GM12875 (cell line): ENCODE data around the gene C1orf105.

ENCODE experiments used
- H3K4me3 ChIP-seq: one replicate; pipeline ENCODE4 v1.5.1; 2011; ENCODE audit warnings: low read depth, low read length, control low read depth
- TF ChIP-seq, protein P1 (sequence below): IDR thresholded peaks from 2 replicates; pipeline ENCODE4 v1.5.1; 2011; ENCODE audit warnings: low read depth, mild to moderate bottlenecking, control low read depth, inconsistent platforms, low read length, moderate library complexity, borderline replicate concordance; ENCODE audit not compliant: insufficient read depth

The C1orf105 gene

DNA sequence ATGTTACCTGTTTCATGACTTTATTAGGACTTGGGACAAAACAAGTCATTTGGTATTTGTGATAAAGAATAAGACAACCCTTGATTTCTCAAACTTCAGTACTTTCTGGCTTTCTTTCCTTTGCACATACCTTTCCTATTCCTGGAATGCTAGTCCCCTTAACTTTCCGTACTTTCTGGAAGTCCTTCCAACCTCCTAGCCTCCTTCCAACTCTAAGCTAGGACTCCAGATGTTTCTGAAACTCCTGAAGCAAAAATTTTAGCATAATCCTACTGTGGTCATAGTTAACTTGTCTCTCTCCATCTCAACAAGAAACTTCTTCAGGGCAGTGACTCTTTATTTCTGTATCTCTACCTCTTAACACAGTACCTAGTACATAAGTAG is 19.8 kb upstream of the C1orf105 start:
- TF ChIP-seq, protein P1, sequence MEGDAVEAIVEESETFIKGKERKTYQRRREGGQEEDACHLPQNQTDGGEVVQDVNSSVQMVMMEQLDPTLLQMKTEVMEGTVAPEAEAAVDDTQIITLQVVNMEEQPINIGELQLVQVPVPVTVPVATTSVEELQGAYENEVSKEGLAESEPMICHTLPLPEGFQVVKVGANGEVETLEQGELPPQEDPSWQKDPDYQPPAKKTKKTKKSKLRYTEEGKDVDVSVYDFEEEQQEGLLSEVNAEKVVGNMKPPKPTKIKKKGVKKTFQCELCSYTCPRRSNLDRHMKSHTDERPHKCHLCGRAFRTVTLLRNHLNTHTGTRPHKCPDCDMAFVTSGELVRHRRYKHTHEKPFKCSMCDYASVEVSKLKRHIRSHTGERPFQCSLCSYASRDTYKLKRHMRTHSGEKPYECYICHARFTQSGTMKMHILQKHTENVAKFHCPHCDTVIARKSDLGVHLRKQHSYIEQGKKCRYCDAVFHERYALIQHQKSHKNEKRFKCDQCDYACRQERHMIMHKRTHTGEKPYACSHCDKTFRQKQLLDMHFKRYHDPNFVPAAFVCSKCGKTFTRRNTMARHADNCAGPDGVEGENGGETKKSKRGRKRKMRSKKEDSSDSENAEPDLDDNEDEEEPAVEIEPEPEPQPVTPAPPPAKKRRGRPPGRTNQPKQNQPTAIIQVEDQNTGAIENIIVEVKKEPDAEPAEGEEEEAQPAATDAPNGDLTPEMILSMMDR = no peak
- no peak overlapping the region for H3K4me3 ChIP-seq

DNA sequence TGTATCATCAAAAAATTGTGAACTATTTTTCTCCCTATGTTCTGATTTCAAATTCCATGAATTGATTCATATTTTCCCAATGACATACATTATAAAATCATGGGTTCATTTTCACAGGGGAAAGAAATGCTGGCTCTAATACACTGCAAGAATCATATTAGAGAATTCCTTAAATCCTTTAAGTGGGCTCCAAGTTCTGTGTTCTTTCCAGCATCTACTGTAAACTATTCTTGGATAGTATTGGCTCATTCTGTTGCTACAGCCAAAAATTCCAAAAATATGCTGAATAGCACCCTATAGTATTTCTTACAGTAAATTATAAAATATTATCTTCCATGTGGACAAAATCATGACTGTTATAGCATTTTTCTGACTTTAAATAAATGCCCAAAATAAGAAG is 19.0 kb upstream of the C1orf105 start:
- TF ChIP-seq, protein P1 = no peak
- no peak overlapping the region for H3K4me3 ChIP-seq

DNA sequence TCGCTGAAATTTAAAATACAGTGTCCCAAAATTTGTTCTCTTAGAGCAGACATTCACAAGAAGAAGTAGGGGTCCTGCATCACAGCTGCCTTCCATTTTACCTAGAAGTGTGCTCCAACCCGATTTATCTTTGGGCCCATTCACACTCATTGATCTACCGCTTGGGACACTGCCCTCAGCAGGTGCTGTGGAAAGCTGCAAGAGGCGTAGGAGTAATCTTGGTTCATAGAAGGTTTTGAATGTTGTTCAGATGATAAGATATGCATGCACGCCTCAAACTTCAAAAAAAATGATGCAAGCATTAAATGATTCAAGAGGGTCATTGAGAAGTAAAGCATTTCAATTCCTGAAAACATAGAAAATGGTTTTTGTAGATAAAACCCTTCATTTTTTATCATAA is 18.6 kb upstream of the C1orf105 start:
- no peak overlapping the region for H3K4me3 ChIP-seq
- TF ChIP-seq, protein P1 = peak; percentile 38; the same call in 1 of the 2 replicates

DNA sequence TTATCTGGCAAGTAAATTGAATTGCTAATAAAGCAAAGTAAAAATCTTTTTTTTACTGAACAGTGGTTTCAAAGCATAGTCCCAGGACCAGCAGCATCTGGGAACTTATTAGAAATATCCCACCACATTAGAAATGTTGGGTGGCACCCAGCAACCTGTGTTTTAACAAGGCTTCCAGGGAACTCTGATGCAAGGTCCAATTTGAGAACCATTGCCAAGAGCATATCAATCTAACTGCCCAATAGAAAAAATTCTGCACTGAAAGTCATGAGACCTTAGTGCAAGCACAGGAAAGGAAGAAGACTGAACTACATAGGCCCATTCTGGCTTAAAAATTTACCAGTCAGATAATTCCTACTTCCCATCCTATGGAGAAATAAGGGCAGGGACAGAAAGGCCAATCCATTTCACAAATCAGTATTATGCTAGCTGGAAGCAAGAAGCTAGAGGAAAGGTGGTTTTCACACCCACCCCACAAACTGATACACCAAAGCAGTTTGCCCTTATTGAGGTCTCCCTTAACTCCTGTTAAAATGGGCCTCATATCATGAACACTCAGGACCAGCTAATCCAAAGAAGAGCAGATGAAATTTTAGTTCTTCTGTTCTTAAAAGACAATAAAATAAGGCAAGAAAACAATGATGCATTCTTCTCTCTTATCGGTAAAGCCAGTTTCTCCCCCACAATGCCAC is 17.5 kb upstream of the C1orf105 start:
- TF ChIP-seq, protein P1 = no peak
- H3K4me3 ChIP-seq = no peak overlapping the region

DNA sequence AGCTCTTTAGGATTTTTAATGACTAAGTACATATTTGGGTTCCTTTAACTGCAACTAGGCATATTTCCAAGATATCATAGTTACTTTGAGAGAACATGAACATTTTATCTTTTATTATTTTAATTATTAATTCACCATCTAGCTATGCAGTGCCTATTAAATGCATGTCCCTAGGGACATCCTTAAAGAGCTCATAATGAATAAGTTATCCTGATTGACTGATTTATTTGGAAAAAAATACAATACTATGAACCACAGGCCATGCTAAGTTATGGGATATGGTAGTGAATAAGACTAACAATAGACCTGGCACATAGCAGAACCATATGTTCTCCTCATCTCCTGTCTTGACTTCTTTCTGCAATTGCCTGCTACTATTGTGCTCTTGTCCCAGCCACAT is 16.4 kb upstream of the C1orf105 start:
- TF ChIP-seq, protein P1 = no peak

DNA sequence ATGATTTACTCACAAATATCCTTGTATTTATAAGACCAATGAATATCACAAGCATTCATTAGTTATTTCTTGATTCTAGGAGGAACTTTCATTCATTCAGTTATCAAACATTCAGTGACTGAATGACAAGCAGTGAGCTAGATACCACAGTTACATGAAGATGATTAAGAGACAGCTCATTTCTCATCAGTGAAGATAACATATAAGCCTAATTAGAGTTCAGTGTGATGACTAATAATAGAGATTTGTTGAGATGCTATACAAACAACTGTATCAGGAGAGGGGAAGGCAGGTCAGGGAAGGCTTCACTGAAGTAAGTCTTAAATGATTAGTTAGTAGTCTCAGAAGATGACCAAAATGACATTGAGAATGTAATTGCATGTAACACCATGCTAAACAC is 14.6 kb upstream of the C1orf105 start:
- TF ChIP-seq, protein P1 = no peak

More for the DNA sequence above, 16.4 kb upstream of the C1orf105 start:
- H3K4me3 ChIP-seq = no peak overlapping the region

DNA sequence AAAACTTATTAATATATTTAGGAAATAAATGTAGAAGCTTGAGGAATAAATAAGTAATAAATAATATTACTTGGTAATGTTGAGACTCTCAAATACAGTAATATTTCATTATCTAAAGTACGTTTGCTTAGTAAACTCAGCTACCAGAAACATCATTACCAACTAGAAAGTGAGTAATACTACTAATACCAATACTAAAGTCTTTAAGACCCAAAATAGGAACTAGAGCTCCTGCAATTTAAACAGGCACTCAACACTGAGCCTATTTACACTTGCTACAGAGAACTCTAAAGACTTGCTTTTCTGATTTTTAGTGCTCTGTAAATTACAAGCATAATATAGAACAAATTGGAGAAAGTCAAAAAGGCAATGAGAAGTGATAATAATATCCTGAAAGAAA is 13.5 kb upstream of the C1orf105 start:
- TF ChIP-seq, protein P1 = no peak
- H3K4me3 ChIP-seq = no peak overlapping the region

More for the DNA sequence above, 14.6 kb upstream of the C1orf105 start:
- no peak overlapping the region for H3K4me3 ChIP-seq
